Psoas muscle (tissue), 8 donors: ENCODE results near the gene GALNT8. TPM values are rescaled to one million over a fixed set of nuclear protein-coding genes. Genes with fewer than 3 reads are reported as not detected.

Experiments
- ATAC-seq, 4 donors: fragments of 200-7000 bp; cut with Tn5 transposase; one replicate each; pipeline ENCODE4 v1.9.1; 2020; ENCODE audit warnings: moderate library complexity in 3 of 4, mild to moderate bottlenecking in 2 of 4
- DNase-seq, 2 donors: peaks; one replicate each; pipeline ENCODE4 v3.0.0-alpha.2; 2020
- H3K27ac ChIP-seq: fragments of 200-600 bp; one replicate; pipeline ENCODE4 v1.8.0; 2022
- H3K27me3 ChIP-seq, 3 donors: fragments of 200-600 bp in 1 of 3; one replicate each; pipeline versions ENCODE4 v1.6.1 to v1.8.0; 2013 to 2022; ENCODE audit warnings: low read length in 2 of 3, mild to moderate bottlenecking in 2 of 3, moderate library complexity in 1 of 3; ENCODE audit not compliant: insufficient read depth in 3 of 3
- H3K36me3 ChIP-seq, 2 donors: fragments of 200-600 bp in 1 of 2; one replicate each; pipeline versions ENCODE4 v1.6.1 to v1.8.0; 2013 to 2022; ENCODE audit warnings: low read depth in 1 of 2, mild to moderate bottlenecking in 1 of 2, moderate library complexity in 1 of 2; ENCODE audit not compliant: insufficient read depth in 1 of 2
- H3K4me1 ChIP-seq: fragments of 200-600 bp; one replicate; pipeline ENCODE4 v1.8.0; 2022
- H3K4me3 ChIP-seq: fragments of 200-600 bp; one replicate; pipeline ENCODE4 v1.8.0; 2022; ENCODE audit warnings: mild to moderate bottlenecking
- H3K9me3 ChIP-seq: fragments of 200-600 bp; one replicate; pipeline ENCODE4 v1.8.0; 2022
- WGBS, 3 donors: extraction: QIAGEN DNeasy Blood & Tissue Kit; methylation state at CpG; one replicate each; pipeline versions ENCODE4 v1.1.6 to v1.1.7; 2013; 5-methylcytosine and 5-hydroxymethylcytosine counted together
- intact Hi-C, 2 donors: fragments of 100-400 bp; cut with DNase I; formaldehyde crosslinking; loops; one replicate each; pipeline versions ENCODE4 v1.11.0 to v1.14.2; 2022
- polyA plus RNA-seq, 3 donors: library from polyadenylated mRNA; stranded (reverse); fragments of 200-250 nt; gene quantifications; one replicate each; pipeline ENCODE4 v1.2.3, GENCODE V29; 2013
- total RNA-seq, 4 donors: library from RNA; stranded (reverse); fragmentation: NEBNext Ultra II Directional in 2 of 4; extraction: Animal tissue kit (Norgen Biotek cat#: 25700) in 2 of 4; gene quantifications; one replicate each; pipeline versions ENCODE4 v1.2.1 to v1.2.4, GENCODE V29; 2021 to 2023
- TF ChIP-seq, protein P1 (sequence below): fragments of 200-600 bp; IDR thresholded peaks from one replicate; pipeline ENCODE4 v1.8.0; 2022; ENCODE audit warnings: antibody characterized with exemption
- donor health status: healthy with polysubstance abuse.
- donor health status: DM: no; HTN: no; CAD: no; lungs with moderate emphysema.
- donor health status: Bipolar disorder and iron deficiency.
- donor health status: healthy.
- donor health status: DM: yes; HTN: yes; CAD: no.
- donor health status: DM: no; HTN: no; CAD: no.
- donor health status: DM: no; HTN: no; CAD: no.
- donor health status: DM: yes; HTN: yes; CAD: no.

Gene GALNT8
- total and polyA plus RNA-seq, 7 donors, result 0.11 to 0.89 (median 0.26) TPM

DNA sequence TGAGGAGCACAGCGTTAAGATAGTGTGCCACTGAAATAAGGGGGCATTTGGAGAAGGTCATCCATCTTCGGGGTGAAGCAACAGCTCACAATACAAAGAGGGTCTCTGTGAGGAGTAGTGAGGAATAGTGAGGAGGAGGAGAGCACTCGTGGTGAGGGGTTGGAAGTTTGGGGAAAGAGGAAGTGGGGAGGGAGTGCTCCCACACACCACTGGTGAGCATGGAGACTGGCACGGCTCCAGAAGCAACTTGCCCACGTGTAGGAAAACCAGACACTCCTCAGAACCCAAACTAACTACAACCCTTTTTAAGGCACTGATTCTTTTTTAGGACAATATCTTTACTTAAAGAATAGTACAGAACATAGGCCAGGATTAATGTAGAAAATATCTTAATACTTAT, 48.9 kb downstream of the GALNT8 start:
- Histone ChIP-seq H3K9me3 (no peaks in the 10 kb centered on the region), H3K4me1 (no peaks in the 10 kb centered on the region), H3K27ac (no peak overlapping the region), H3K27me3 (peaks cover 0 to 4% (median 0%) of the 10 kb centered on the region in 3 donors), H3K4me3 (no peak overlapping the region), H3K36me3 (no peaks in the 10 kb centered on the region)
- intact Hi-C loops, result no loop called here
- DNase-seq (no peak), ATAC-seq (no peak)
- WGBS, 3 donors, result 58 to 62% (median 59%) methylated on average over 5 of the region's 5 CpGs
- TF ChIP-seq, protein P1, sequence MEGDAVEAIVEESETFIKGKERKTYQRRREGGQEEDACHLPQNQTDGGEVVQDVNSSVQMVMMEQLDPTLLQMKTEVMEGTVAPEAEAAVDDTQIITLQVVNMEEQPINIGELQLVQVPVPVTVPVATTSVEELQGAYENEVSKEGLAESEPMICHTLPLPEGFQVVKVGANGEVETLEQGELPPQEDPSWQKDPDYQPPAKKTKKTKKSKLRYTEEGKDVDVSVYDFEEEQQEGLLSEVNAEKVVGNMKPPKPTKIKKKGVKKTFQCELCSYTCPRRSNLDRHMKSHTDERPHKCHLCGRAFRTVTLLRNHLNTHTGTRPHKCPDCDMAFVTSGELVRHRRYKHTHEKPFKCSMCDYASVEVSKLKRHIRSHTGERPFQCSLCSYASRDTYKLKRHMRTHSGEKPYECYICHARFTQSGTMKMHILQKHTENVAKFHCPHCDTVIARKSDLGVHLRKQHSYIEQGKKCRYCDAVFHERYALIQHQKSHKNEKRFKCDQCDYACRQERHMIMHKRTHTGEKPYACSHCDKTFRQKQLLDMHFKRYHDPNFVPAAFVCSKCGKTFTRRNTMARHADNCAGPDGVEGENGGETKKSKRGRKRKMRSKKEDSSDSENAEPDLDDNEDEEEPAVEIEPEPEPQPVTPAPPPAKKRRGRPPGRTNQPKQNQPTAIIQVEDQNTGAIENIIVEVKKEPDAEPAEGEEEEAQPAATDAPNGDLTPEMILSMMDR, result no peak

GRCh38 chr12:4771172-4771959, 51.2 kb downstream of the GALNT8 start:
- H3K9me3 ChIP-seq, result no peaks in the 10 kb centered on the region
- intact Hi-C loops, result no loop called here
- no peak for ATAC-seq
- no peak for DNase-seq
- H3K27ac ChIP-seq, result no peak overlapping the region
- 82 to 84% (median 82%) methylated on average over 7 of the region's 7 CpGs for WGBS, 3 donors
- no peaks in the 10 kb centered on the region for H3K36me3 ChIP-seq
- no peaks in the 10 kb centered on the region for H3K4me1 ChIP-seq
- no peak overlapping the region for H3K4me3 ChIP-seq
- peaks cover 0 to 4% (median 0%) of the 10 kb centered on the region in 3 donors for H3K27me3 ChIP-seq
- TF ChIP-seq, protein P1, result no peak

DNA sequence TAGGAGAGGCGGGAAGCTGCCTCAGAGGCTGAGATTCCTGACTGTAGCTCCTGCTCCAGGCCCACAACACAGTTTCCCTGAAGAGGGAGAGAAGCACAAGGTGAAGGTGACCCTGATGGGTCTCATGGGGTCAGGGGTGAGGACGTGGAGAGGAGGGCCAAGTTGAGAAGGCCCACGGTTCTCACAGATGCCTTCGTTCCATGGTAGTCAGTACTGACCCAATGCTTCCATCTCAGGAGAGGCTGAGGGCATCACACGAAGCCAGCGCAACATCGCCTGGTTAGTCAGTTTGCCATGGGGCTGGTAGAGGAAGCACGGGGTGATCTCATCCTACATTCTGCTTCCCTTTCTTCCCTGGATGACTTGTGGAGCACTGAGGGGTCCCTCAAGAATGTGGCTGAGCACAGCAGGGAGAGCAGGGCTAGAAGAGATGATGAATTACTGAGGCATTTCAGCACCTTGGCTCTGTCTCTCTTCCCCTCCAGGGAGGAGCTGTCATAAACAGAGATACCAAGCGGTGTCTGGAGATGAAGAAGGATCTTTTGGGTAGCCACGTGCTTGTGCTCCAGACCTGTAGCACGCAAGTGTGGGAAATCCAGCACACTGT, 51.9 kb downstream of the GALNT8 start:
- DNase-seq (no peak), ATAC-seq (no peak)
- WGBS, 3 donors, result 81 to 90% (median 82%) methylated on average over 11 of the region's 11 CpGs
- Histone ChIP-seq H3K4me1 (no peaks in the 10 kb centered on the region), H3K4me3 (no peak overlapping the region), H3K36me3 (no peaks in the 10 kb centered on the region), H3K27me3 (peaks cover 0 to 4% (median 0%) of the 10 kb centered on the region in 3 donors), H3K9me3 (no peaks in the 10 kb centered on the region), H3K27ac (no peak overlapping the region)
- intact Hi-C loops, result no loop called here
- TF ChIP-seq, protein P1, result no peak

DNA sequence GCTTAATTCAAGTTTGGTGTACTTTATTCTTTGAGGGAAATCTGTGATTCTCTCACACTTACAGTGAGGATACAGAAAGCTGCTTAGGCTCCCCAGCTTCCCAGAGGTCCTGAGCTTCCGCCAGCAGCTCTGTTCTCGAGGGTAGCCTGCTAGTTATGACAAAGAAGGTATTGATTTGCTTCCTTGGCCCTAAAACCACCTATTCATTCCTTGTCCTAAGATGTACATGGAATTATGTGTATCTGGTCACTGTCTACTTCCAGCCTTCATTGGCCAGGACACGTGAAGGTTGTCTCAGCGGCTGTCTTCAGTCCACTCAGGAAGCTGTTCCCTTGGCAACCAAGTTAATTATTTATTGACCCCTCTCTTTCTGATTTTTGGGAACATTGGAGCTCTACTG, 55.7 kb downstream of the GALNT8 start:
- H3K9me3 ChIP-seq, result no peaks in the 10 kb centered on the region
- peaks cover 0 to 7% (median 0%) of the 10 kb centered on the region in 3 donors for H3K27me3 ChIP-seq
- no peaks in the 10 kb centered on the region for H3K4me1 ChIP-seq
- H3K27ac ChIP-seq, result no peak overlapping the region
- H3K36me3 ChIP-seq, result no peaks in the 10 kb centered on the region
- intact Hi-C loops, result no loop called here
- DNase-seq, result no peak
- TF ChIP-seq, protein P1, result no peak
- H3K4me3 ChIP-seq, result no peak overlapping the region
- no peak for ATAC-seq
- 80 to 88% (median 81%) methylated on average over 4 of the region's 4 CpGs for WGBS, 3 donors
